LNCaP clone FGC (cell line): Measurements from ENCODE around the gene MLXIPL.

Source experiments
- DNase-seq: peaks from one replicate; pipeline ENCODE4 v3.0.0-alpha.2; 2011; ENCODE audit warnings: low read depth
- H3K4me3 ChIP-seq: 2 replicates; pipeline ENCODE4 v1.5.1; 2011; ENCODE audit warnings: mild to moderate bottlenecking, low read depth, low read length, control low read depth
- TF ChIP-seq, protein P1 (sequence below): IDR thresholded peaks from 2 replicates; pipeline ENCODE4 v1.5.1; 2012; ENCODE audit warnings: mild to moderate bottlenecking; ENCODE audit not compliant: control insufficient read depth, insufficient read depth; ENCODE audit errors: extremely low read depth

Gene MLXIPL

DNA sequence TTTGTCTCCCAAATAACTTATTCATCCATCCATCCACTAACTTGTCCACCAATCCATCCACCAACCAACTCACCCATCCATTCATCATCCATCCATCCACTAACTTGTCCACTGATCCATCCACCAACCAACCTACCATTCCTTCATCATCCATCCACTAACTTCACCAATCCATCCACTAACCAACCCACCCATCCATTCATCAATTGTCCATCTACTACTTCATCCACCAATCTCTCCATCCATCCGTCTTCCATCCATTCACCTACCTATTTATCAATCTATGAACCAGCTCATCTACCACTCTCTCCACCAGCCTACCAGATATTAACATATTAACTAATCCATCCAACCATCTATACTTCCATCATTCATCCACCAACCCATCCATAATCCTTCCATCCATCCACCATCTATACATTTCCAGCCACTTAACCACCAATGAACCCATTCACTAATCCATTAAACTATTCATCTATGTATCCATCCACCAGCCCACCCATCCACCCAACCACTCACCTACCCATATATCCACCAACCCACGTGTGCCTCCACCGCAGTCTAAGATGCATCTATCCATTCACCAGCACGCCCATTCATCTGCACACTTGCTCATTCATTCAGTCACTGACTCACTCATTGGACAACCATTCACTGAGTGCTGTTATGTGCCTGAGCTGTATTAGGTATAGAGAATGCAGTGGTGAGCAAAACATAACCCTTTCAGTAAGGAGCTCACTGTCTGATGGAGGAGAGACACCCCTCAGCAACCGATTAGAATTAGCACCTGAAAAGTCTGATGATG lies 26.1 kb downstream of the MLXIPL start:
- TF ChIP-seq, protein P1, sequence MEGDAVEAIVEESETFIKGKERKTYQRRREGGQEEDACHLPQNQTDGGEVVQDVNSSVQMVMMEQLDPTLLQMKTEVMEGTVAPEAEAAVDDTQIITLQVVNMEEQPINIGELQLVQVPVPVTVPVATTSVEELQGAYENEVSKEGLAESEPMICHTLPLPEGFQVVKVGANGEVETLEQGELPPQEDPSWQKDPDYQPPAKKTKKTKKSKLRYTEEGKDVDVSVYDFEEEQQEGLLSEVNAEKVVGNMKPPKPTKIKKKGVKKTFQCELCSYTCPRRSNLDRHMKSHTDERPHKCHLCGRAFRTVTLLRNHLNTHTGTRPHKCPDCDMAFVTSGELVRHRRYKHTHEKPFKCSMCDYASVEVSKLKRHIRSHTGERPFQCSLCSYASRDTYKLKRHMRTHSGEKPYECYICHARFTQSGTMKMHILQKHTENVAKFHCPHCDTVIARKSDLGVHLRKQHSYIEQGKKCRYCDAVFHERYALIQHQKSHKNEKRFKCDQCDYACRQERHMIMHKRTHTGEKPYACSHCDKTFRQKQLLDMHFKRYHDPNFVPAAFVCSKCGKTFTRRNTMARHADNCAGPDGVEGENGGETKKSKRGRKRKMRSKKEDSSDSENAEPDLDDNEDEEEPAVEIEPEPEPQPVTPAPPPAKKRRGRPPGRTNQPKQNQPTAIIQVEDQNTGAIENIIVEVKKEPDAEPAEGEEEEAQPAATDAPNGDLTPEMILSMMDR, result no peak
- H3K4me3 ChIP-seq, result no peak overlapping the region
- no peak for DNase-seq

DNA sequence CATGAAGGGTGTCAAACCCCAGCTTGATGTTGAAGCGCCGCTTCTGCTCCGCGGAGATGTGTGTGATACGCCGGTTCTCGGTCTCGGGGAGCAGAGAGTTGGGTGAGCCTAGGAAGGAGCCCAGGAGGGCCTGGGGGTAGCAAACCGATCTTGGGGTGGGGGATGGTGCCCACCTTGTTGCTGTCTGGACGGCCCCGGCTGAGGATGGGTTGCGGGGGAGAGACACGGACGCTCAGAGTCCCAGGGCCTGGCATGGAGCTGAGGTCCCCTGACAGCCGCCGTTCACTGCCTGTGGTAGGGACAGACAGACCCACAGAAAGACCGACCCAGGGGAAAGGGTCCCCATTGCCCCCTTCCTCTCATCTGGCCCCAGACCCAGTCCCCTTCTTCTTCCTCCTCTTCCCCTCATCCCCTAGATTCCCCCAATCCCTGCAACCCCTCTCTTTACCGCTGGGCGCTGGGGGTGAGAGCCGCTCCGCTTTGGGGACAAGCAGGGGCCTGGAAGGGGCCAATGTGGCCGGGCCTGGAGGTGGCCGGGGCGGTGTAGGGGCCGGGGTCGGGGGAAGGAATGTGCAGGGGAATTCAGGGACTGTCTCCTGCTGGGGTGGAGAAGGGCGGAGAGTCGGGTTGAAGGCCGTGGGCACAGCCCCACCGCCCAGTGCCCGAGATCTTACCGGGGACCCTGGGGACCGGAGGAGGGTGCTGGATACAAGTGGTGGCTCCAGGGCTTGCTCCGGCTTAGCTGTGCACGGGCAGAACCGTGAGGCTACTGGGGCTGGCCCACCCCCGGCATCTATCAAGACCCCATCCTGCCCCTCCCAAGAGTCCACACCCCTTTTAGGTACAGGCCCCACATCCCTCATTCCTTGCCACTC lies 27.9 kb downstream of the MLXIPL start:
- no peak for DNase-seq
- H3K4me3 ChIP-seq, result no peak overlapping the region
- TF ChIP-seq, protein P1, result no peak

DNA sequence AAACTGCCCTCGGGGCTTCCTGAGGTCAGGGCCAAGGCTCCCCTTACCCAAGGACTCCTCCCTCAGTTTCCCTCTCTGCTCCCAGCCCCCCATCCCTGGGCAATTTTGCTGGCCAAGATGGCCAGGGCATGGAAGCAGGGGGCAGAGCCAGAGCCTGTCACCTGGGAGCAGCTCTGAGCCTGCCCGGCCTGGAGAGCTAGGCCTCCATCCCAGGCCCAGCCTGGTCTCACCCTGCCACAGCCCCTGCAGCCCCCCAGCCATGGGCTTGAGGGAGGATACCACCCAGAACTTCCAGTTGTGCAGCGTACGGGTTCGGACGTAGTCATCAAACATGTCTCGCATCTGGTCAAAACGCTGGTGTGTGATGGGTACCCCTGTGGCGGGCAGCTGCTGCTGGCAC lies 29.0 kb downstream of the MLXIPL start:
- TF ChIP-seq, protein P1, result no peak
- no peak overlapping the region for H3K4me3 ChIP-seq
- DNase-seq, result no peak

DNA sequence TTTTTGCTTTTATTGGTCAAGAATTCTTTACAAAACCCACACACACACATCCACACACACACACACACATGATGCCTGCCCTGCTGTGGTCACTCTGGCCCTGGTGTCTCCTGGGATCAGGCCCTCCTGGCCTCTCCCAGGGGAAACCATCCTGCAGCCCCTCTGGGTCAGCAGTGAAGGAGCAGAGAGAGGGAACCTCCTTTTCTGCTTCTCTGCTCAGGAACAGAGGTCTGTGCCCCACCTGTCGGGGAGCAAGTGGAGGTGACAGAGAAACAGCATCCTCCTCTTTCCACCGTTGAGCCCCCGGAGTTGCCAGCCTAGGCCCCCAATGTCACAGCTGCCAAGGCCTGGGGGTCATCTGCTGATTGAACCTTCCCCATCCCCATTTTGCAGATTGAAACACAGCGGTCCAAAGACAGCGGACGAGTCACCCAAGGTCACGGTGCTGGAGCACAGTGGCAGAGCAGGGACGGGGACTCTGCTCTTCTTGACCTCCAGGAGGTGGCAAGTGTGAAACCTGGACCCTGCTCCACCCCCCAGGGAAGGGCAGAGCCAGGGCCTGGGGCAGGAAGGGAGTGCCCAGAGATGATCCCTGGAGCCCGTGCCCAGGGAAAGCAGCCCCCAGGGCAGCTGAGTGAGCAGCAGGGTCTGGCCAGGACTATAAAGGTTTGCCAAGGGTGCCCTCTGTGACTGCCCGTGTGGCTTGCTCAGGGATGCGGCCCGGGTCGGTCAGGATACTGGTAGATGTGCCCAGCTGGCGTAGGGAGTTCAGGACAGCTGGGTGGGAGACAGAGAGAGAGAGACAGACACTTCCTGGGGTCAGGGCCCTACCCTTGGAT lies 30.9 kb downstream of the MLXIPL start:
- TF ChIP-seq, protein P1, result no peak
- H3K4me3 ChIP-seq, result no peak overlapping the region
- no peak for DNase-seq

DNA sequence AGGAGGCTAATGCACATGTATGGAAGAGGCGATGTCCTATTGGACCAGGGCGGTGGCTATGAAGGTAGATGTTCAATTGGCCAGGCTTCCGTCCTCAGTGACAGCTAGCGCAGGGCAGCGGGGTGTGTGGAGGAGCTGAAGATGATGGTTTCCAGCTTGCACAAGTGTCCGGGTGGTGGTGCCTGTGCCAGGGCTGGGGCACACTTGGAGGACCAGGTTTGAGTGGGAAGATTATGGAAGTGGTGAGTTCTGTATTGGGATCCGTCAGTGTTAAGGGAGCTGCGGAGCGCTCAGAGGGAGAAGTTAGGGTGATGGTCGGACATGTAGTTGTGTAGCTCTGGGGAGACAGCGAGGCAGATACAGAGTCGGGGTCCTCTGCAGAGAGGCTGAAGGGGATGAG lies 37.4 kb downstream of the MLXIPL start:
- no peak for DNase-seq
- no peak overlapping the region for H3K4me3 ChIP-seq
- TF ChIP-seq, protein P1, result no peak

DNA sequence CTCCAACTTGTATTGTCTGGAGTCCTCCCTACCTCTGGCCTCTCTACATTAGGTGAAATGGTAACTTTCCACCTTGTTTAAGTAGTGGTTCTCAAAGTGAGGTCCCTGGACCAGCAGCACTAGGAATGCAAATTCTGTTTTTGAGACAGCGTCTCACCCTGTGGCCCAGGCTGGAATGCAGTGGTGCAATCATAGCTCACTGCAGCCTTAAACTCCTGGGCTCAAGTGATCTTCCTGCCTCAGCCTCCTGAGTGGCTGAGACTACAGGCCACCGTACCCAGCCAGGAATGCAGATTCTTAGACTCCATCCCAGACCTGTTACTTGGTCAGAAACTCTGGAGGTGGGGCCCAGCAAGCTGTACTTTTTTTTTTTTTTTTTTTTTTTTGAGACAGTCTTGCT lies 39.1 kb downstream of the MLXIPL start:
- DNase-seq, result no peak
- TF ChIP-seq, protein P1, result no peak
- no peak overlapping the region for H3K4me3 ChIP-seq
